IPS-NIHi7 (cell line): ENCODE results near the gene GYS1.

Source experiments
- DNase-seq: peaks from one replicate; pipeline ENCODE4 v3.0.0; 2012; ENCODE audit warnings: mixed read lengths; ENCODE audit errors: extremely low spot score

GYS1 gene

GRCh38 chr19:49017666-49018351 lies 24.7 kb upstream of the GYS1 start:
- peak; percentile 85 for DNase-seq

DNA sequence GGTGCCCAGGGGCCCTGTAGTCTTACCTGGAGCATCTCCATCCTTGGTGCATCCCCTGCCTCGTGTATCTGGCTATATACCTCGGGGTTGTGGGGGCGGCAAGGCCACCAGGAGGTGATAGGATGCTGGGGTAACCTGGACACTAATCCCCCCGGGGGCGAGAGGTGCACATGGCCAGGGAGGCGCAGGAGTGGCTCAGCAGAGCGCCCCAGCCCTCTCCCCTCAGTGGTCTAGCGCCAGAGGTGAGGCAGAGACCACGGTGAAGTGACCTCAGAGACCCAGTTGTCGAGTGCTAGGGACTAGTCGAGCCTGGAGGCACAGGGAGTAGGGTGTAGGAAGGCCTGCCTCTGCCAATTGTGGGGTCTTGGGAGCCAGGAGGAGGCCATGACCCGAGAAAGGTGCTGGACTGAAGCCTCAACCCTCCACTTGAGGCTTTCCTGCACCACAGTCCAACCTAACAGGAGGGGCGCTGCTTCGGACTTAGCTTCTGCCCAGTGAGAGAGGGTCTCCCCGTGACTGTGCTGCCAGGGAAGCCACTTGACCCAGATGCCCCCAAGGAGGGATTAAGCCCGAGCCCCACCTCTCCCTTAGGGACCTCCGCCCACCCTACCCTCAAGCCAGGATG lies 24.0 kb upstream of the GYS1 start, which contains the start of gene LHB:
Gene LHB, minus strand, starts transcription at position 51 of the 625 bp plus-strand sequence. Its CDS starts 10 bp downstream, at position 41.
- DNase-seq = no peak

DNA sequence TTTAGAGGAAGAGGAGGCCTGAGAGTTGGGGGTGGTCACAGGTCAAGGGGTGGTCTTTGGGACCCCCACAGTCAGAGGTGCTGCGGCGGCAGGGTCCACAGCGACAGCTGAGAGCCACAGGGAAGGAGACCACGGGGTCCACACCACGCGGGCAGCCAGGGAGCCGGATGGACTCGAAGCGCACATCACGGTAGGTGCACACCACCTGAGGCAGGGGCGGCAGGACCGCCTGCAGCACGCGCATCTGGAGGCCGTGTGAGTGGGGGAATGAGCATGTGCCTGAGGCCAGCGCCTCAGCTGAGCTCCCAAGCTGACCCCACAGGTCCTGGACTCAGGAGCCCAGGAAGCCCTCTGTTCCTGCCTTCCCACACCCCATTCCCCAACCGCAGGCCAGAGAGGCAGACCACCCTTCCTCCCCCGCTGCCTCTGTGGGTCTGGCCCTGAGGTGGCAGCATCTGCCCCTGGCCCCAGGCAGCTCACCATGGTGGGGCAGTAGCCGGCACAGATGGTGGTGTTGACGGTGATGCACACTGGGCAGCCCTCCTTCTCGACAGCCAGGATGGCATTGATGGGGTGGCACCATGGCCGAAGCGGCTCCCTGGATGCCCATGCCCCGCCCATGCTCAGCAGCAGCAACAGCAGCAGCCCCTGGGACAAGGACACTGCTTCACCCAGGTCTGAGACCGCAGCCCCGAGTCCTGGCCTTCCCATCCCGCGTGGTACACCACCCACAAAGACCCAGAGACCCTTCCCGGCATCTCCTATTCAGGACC lies 23.1 kb upstream of the GYS1 start:
- DNase-seq = no peak

GRCh38 chr19:49014870-49015255 lies 21.8 kb upstream of the GYS1 start:
- no peak for DNase-seq

DNA sequence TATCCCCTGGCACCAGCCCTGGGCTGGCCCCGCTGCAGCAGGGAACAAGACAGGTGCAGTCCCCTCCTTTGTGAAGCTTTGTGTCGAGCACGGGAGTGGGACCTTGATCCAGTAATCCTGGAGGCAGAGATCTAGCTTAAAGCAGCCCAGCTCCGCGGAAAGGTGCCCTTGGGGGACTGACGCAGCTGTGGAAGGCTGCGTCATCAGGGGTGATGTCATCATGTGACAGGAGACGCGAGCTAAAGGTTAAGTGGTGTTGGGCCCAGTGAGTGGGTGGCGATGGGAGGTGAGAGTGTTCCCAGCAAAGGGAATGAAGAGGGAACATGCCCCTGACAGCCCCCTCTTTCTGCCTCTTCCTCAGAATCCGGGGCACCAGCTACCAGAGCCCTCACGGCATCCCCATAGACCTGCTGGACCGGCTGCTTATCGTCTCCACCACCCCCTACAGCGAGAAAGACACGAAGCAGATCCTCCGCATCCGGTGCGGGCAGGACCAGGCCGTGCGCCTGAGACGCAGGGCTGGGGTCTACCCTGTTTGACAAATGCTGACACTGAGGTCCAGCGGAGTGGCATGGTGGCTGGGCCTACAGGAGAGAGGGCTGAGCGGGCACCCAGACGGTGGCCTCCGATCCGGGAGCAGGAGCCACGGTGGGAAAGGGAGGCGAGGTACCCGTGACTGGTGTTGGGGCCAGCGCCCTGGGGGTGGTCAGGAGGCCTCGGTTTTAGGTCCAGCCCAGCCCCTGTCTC lies 21.2 kb upstream of the GYS1 start:
- DNase-seq = no peak

DNA sequence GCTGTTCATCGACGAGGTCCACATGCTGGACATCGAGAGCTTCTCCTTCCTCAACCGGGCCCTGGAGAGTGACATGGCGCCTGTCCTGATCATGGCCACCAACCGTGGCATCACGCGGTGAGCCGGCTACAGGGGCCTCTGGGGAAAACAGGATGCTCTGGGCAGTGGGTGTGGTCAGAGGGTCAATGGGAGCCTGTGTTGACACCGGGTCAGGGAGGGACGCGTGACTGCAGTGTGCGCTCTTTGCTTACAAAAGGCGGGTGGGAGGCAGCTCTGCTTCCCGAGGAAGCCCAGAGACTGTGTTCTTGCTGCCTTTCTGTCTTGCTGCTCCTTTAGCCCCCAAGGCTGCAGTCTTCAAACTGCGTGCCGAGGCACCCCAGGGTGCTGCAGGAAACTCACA lies 18.1 kb upstream of the GYS1 start:
- DNase-seq = no peak

DNA sequence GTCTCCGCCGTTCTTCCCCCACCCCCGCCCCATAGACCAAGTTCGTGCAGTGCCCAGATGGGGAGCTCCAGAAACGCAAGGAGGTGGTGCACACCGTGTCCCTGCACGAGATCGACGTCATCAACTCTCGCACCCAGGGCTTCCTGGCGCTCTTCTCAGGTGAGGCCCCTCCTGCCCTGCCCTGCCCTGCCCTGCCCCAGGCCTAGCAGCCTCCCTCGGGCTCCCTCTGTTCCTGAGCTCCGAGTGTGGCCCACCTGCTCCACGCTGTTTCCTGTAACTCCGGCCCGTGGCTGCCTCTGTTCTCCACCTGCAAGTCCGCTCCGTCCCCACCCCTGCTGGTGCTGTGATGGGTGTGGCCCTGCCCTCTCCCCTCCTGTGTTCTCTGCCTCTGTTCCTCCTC lies 17.3 kb upstream of the GYS1 start:
- DNase-seq = no peak

DNA sequence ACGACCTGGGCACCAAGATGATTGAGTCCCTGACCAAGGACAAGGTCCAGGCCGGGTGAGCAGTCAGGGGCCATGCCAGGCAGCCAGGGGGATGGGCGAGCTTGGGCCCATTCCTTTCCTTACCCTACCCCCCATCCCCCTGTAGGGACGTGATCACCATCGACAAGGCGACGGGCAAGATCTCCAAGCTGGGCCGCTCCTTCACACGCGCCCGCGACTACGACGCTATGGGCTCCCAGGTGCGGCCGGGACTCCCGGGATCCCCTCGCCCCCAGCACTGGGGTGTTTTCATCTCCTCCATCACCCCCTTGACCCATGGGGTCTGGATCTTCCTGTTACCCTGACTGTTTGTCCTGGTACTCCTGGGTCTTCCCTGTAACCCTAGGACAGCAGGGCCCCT lies 16.7 kb upstream of the GYS1 start:
- DNase-seq = no peak

- no peak for DNase-seq
Observed at GRCh38 chr19:49006905-49007304, 13.8 kb upstream of the GYS1 start.

DNA sequence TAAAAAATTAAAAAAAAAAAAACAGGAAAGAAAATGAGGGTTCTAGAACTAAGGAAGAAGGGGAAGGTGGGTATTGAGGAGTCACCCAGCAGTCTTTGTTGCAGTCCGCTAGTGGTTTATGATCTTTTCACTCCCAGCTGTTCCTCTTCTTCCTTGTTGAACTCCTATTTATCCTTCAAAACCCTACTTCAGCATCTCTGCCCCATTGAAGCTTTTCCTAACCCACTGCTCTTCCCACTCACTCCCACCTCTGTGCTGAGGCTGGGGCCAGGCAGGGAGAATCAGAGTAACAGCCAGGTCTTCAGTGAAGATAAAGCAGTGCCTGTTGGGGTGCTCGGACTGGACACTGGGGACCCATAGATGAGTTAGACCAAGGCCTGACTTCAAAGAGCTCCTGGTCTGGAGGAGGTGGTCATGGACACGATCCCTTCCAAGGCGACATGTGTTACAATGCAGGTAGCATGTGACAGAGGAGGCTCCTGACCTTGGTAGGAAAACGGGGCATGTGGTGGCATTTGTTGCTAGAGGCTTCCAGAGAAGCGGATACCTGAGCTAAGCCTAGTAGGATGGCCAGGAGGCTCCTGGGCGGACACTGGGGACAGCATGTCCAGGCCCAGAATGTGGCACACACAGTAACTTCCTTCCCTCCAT lies 12.0 kb upstream of the GYS1 start:
- no peak for DNase-seq

GRCh38 chr19:49004133-49004532 lies 11.0 kb upstream of the GYS1 start:
- DNase-seq = no peak

DNA sequence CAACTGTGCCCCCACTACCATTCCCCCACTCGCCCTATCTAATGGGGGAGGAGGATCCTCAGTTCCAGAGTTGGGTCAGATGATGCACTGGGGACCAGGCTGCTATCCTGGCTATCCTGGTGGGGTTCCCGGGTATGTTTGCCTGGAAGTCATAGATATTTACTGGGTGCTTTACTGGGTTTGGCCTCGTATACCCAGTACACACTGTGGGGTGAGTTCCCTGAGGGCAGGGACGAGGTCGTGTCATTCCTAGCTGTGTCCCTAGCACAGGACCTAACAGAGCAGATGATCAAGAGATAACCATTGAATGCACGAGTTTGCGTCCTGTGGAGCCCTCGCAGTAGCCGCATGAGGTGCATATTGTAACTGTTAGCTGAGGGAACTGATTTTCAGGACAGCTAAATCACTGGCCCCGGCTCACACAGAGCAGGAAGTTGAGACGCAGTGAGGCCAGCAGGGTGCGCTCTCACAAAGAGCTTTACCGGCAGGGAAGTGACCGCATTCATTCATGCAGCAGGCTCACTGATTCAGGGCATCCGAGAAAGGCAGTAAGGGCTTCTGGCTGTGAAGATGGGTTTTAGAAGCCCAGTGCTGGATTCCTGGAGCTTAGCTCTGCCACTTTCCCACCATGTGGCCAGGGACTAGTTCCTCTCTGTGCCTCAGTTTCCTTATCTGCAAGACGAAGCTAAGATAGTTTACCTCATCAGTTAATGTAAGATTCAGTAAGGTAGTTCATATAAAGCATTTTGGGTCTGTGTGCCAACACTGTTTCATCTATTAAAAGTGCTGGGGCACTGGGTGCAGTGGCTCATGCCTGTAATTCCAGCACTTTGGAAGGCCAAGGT lies 6.6 kb upstream of the GYS1 start:
- peak; percentile 84 for DNase-seq

GRCh38 chr19:48997972-48998371 lies 4.9 kb upstream of the GYS1 start:
- peak; percentile 72 for DNase-seq

DNA sequence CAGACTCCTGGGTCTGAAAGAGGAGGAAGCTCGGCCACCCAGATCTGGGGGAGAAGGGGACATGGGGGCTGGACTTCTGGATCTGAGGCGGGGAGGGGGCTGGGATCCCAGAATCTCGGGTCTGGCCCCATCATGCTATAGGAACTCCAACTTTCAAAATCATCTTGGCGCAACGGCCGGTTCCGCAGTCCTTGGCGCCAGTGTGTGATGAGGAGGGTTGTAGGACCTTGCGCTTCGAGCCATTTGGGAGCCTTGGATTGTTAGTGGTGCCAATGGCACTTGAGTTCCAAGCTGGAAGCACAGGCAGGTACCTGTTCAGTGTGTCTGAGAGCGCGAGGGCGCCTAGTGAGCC lies 902 bp upstream of the GYS1 start:
- DNase-seq = no peak

GRCh38 chr19:48992581-48993174 lies 431 bp downstream of the GYS1 start:
- DNase-seq = no peak

DNA sequence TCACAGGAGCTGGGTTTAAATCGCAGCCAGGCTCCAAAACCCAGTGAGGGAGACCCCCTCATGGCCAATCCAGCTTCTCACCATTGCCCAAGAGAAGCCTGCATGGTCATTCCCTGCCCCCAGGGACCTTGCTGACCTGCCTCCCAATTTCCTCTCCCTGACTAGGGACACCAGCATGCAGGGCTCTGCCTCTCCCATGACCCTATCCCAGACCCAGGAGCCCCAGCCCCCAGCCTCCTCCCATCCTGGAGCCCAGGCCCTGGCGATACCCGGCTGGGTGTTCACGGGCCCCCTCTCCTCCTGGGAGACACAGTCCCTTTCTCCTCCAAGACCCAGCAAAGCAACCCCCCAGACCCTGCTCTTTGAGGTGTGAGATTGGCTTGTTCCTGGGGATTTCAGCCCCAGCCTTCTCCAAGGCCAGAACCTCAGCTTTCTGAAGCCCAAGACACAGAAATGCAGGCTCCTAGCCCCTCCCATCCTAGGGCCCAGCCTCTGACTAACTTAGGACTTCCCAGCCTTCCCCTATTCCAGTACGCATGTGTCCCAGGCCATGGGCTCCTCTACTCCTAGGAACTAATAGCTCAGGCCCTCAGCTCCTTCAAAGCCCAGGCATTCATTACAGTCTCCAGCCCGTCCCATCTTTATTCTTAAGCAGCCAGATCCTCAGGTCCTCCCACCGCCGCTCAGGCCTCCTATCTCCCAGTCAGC lies 1.1 kb downstream of the GYS1 start:
- peak; percentile 74 for DNase-seq

GRCh38 chr19:48991011-48991609 lies 2.0 kb downstream of the GYS1 start:
- DNase-seq = no peak

DNA sequence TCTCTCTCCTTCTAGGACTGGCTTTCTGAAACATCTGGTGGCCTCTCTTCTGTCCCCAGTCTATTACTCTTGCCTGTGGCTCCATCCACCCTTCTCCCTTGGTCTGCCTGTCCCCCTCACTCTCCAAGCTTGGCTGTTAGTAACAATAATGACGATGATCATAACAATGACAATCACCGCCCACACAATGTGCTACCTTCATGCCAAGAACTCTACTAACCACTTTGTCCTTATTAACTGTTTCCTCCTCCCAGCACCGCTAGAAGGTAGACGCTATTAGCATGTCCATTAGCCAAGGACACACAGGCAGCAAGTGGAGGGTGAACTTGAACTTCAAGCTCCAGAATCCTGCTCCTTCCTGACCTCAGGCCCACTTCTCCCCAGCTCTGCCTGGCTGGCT lies 2.7 kb downstream of the GYS1 start:
- DNase-seq = no peak

- no peak for DNase-seq
Observed at GRCh38 chr19:48989701-48990291, 3.3 kb downstream of the GYS1 start.
